ENCODE results near the gene LAMA4.

Gene LAMA4

DNA sequence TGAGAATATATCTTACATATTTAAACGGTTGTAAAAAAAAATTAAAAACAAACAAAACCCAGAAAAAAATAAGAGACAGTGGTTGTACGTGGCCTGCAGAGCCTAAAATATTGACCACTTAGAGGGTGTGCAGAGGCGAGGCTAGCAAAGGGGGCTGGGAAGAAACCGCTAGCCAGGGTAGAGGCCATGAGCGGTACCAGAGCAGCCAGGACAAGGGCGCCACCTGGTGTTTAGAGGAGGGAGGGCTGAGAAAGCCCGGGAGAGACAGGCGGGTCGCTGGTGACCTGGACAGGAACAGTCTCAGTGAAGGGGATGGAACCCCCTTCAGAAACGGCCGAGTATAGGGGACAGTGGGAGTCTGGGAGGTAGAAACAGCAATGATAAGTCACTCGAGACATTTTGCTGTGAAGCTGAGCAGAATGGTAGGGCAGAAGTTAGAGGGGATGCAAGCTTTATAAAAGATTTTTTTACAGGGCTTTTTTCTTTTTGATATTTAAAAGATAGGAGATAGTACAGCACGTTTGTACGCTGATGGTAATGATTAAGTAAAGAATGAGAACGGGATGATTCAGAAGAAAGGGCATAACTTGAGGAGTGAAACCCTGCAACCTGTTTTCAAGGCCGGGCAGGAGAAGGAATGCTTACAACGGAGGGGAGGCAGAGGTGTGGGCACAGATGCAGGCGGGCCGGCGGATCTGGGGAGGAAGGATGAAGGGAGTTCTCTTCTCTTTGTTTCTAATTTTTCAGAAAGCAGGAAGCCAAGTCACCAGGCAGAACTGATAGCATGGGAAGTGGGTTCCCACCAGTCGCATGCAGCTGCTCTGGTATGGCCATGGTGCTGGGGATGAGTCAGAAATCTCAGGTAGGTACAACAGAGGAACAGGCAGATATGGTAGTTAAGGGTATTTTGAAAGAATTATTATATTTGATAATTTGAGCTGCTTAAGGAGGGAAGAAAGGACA, 90.8 kb downstream of the LAMA4 start (continued):
- TF ChIP-seq POU6F1 (CRISPR knock-in tag; IDR thresholded peaks at IDR 0.05; ENCODE audit: borderline replicate concordance, low read depth) (no peak), ZNF70 (CRISPR knock-in tag; IDR thresholded peaks at IDR 0.05) (no peak), ESRRG (CRISPR knock-in tag; IDR thresholded peaks at IDR 0.05) (no peak), OSR1 (CRISPR knock-in tag; IDR thresholded peaks at IDR 0.05) (no peak), ZNF8 (CRISPR knock-in tag; IDR thresholded peaks at IDR 0.05) (no peak)

DNA sequence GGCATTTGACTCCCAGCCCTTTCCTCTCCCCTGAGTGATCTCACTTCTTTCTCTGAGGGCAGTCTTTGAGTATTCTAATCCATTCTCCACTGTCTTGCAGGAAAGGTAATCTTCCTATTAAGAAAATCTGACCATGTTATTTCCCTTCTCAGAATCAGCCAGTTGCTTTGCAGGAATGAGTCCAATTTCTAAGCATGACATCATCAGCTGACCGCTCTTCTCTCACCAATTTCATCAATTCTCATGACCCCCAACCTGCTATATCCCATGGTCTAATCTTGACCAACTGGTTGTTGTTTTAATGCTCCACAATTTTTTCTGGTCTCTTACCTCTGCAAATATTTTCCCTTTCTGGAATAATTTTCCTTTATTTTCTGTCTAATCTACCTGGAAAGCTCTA, 93.6 kb downstream of the LAMA4 start:
- no peak for TF ChIP-seq ZNF565 (CRISPR knock-in tag; conservative IDR thresholded peaks at IDR 0.05; ENCODE audit: low read depth)
- TF ChIP-seq OSR1 (CRISPR knock-in tag; IDR thresholded peaks at IDR 0.05) = no peak
- ATAC-seq = no peak

DNA sequence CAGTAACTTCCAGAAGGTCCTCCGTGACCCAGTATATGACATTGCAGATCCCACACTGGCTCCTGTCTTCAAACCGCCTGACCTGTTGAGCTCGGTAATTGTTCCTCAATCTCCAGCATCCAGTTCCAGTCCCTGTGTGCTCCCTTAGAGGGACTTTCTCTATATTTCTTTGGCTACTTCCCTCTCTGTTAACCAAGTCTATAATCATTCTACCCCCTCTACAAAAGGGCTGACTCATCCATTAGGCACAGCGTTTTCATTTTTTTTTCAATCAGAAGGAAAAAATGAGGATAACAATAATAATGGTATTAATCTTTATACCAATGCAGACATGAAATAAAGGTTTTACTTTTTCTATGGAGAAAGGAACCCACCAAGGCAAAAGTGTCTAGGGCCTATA, 97.7 kb downstream of the LAMA4 start:
- TF ChIP-seq ARNTL (CRISPR knock-in tag; IDR thresholded peaks at IDR 0.05; ENCODE audit: borderline replicate concordance, low read depth) (no peak), ESRRG (CRISPR knock-in tag; IDR thresholded peaks at IDR 0.05) (no peak), ISL1 (CRISPR knock-in tag; IDR thresholded peaks at IDR 0.05) (no peak), CREB5 (CRISPR knock-in tag; IDR thresholded peaks at IDR 0.05; ENCODE audit: low read depth) (no peak), ZNF8 (CRISPR knock-in tag; IDR thresholded peaks at IDR 0.05) (no peak), SNAI2 (CRISPR knock-in tag; IDR thresholded peaks at IDR 0.05) (no peak), ZFP3 (CRISPR knock-in tag; IDR thresholded peaks at IDR 0.05) (no peak), RARB (CRISPR knock-in tag; IDR thresholded peaks at IDR 0.05) (no peak)
- ATAC-seq = no peak

GRCh38 chr6:112155886-112156285, 98.5 kb downstream of the LAMA4 start:
- TF ChIP-seq POU6F1 (CRISPR knock-in tag; IDR thresholded peaks at IDR 0.05; ENCODE audit: borderline replicate concordance, low read depth) (no peak), BACH2 (CRISPR knock-in tag; IDR thresholded peaks at IDR 0.05; ENCODE audit: borderline replicate concordance) (no peak), ISL1 (CRISPR knock-in tag; IDR thresholded peaks at IDR 0.05) (no peak), ZNF8 (CRISPR knock-in tag; IDR thresholded peaks at IDR 0.05) (no peak), RARB (CRISPR knock-in tag; IDR thresholded peaks at IDR 0.05) (no peak), OSR1 (CRISPR knock-in tag; IDR thresholded peaks at IDR 0.05) (no peak), TCF4 (CRISPR knock-in tag; IDR thresholded peaks at IDR 0.05; ENCODE audit: borderline replicate concordance) (no peak), ARNTL (CRISPR knock-in tag; IDR thresholded peaks at IDR 0.05; ENCODE audit: borderline replicate concordance, low read depth) (no peak), CSDC2 (CRISPR knock-in tag; IDR thresholded peaks at IDR 0.05) (no peak), TOX (CRISPR knock-in tag; IDR thresholded peaks at IDR 0.05; ENCODE audit: borderline replicate concordance) (no peak), ZNF565 (CRISPR knock-in tag; conservative IDR thresholded peaks at IDR 0.05; ENCODE audit: low read depth) (no peak), ESRRG (CRISPR knock-in tag; IDR thresholded peaks at IDR 0.05) (no peak), PATZ1 (CRISPR knock-in tag; IDR thresholded peaks at IDR 0.05; ENCODE audit: borderline replicate concordance) (no peak), ZFP3 (CRISPR knock-in tag; IDR thresholded peaks at IDR 0.05) (no peak), CREB5 (CRISPR knock-in tag; IDR thresholded peaks at IDR 0.05; ENCODE audit: low read depth) (no peak), ZFP30 (CRISPR knock-in tag; IDR thresholded peaks at IDR 0.05) (no peak), ZNF70 (CRISPR knock-in tag; IDR thresholded peaks at IDR 0.05) (no peak), TSHZ2 (CRISPR knock-in tag; IDR thresholded peaks at IDR 0.05) (no peak), SNAI2 (CRISPR knock-in tag; IDR thresholded peaks at IDR 0.05) (no peak)
- TF ChIP-seq, protein P1, sequence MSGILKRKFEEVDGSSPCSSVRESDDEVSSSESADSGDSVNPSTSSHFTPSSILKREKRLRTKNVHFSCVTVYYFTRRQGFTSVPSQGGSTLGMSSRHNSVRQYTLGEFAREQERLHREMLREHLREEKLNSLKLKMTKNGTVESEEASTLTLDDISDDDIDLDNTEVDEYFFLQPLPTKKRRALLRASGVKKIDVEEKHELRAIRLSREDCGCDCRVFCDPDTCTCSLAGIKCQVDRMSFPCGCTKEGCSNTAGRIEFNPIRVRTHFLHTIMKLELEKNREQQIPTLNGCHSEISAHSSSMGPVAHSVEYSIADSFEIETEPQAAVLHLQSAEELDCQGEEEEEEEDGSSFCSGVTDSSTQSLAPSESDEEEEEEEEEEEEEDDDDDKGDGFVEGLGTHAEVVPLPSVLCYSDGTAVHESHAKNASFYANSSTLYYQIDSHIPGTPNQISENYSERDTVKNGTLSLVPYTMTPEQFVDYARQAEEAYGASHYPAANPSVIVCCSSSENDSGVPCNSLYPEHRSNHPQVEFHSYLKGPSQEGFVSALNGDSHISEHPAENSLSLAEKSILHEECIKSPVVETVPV (CRISPR knock-in tag; IDR thresholded peaks at IDR 0.05) = no peak
- ATAC-seq = no peak

All from SK-N-SH treated with all-trans-retinoic acid at 6 μM for 48 hours (cell line).